Brain microvascular endothelial cell (primary cell): ENCODE measurements around the gene CRTC1.

Experiments used
- DNase-seq: peaks from one replicate; pipeline ENCODE4 v3.0.0-alpha.2; 2020
- H3K27ac ChIP-seq: fragments of 250-450 bp; sonication (Bioruptor Pico); 2 replicates; pipeline ENCODE4 v1.5.1; 2020; ENCODE audit warnings: mild to moderate bottlenecking, moderate library complexity
- H3K27me3 ChIP-seq: fragments of 250-450 bp; sonication (Bioruptor Pico); replicated peaks from 2 replicates; pipeline ENCODE4 v1.5.1; 2020; ENCODE audit warnings: mild to moderate bottlenecking
- H3K36me3 ChIP-seq: fragments of 250-450 bp; sonication (Bioruptor Pico); replicated peaks from 2 replicates; pipeline ENCODE4 v1.5.1; 2020; ENCODE audit warnings: mild to moderate bottlenecking
- H3K4me3 ChIP-seq: 2 replicates; pipeline ENCODE4 v1.5.1; 2011; ENCODE audit warnings: low read depth, mild to moderate bottlenecking, control low read depth, low read length, moderate library complexity
- in situ Hi-C: cut with HindIII; loops from 2 replicates; pipeline ENCODE4 v1.10.0; 2017; ENCODE audit warnings: low sequenced_read_pairs, low pct_ligation_motif_present
- TF ChIP-seq, protein P1 (sequence below): IDR thresholded peaks from 2 replicates; pipeline ENCODE4 v1.5.1; 2011; ENCODE audit warnings: low read depth, mild to moderate bottlenecking, moderate library complexity, low read length, control low read depth, inconsistent platforms; ENCODE audit errors: missing control alignments

CRTC1 gene

GRCh38 chr19:18682807-18683108, 722 bp upstream of the CRTC1 start:
- Histone ChIP-seq H3K4me3 (peak overlapping the region; percentile 59), H3K27me3 (no peaks in the 10 kb centered on the region), H3K27ac (no peak overlapping the region), H3K36me3 (no peaks in the 10 kb centered on the region)
- in situ Hi-C loops = no loop called here
- no peak for DNase-seq
- TF ChIP-seq, protein P1, sequence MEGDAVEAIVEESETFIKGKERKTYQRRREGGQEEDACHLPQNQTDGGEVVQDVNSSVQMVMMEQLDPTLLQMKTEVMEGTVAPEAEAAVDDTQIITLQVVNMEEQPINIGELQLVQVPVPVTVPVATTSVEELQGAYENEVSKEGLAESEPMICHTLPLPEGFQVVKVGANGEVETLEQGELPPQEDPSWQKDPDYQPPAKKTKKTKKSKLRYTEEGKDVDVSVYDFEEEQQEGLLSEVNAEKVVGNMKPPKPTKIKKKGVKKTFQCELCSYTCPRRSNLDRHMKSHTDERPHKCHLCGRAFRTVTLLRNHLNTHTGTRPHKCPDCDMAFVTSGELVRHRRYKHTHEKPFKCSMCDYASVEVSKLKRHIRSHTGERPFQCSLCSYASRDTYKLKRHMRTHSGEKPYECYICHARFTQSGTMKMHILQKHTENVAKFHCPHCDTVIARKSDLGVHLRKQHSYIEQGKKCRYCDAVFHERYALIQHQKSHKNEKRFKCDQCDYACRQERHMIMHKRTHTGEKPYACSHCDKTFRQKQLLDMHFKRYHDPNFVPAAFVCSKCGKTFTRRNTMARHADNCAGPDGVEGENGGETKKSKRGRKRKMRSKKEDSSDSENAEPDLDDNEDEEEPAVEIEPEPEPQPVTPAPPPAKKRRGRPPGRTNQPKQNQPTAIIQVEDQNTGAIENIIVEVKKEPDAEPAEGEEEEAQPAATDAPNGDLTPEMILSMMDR = no peak

DNA sequence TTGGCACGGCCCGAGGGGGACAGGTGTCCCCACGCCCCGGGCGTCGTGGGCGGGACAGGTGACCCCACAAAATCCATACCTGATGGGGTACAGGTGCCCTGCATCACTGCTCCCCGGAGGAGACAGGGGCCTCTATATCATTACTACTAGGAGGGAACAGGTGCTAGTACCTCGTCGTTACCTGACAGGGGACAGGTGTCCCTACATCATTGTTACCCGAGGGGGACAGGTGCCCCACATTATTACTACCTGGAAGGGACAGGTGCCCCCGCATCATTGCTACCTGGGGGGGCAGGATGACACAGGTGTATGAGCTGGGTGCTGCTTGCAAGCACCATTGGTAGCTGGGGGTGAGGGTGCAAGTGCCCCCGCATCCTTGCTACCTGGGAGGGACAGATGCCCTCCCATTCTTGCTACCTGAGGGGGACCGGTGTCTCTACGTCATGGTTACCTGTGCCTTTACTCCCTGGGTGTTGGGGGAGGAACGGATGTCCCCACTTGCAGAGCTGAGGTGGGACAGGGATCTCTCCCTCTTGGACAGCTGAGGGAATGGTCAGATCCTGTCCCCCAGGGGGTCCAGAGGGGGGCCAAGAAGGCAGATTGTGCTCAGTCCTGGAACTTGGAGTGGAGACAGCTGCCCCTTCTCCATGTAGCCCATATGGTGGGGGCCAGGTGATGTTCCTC, 620 bp downstream of the CRTC1 start:
- Histone ChIP-seq H3K27ac (no peak overlapping the region), H3K36me3 (no peaks in the 10 kb centered on the region)

GRCh38 chr19:18684642-18684993, 1.1 kb downstream of the CRTC1 start:
- in situ Hi-C loops = no loop called here
- TF ChIP-seq, protein P1 = no peak
- Histone ChIP-seq H3K36me3 (no peaks in the 10 kb centered on the region), H3K27me3 (no peaks in the 10 kb centered on the region), H3K27ac (no peak overlapping the region), H3K4me3 (peak overlapping the region; percentile 78)
- DNase-seq = no peak

More for the DNA sequence above, 620 bp downstream of the CRTC1 start:
- in situ Hi-C loops = no loop called here
- H3K4me3 ChIP-seq = peak overlapping the region; percentile 78
- TF ChIP-seq, protein P1 = no peak
- no peaks in the 10 kb centered on the region for H3K27me3 ChIP-seq
- no peak for DNase-seq

DNA sequence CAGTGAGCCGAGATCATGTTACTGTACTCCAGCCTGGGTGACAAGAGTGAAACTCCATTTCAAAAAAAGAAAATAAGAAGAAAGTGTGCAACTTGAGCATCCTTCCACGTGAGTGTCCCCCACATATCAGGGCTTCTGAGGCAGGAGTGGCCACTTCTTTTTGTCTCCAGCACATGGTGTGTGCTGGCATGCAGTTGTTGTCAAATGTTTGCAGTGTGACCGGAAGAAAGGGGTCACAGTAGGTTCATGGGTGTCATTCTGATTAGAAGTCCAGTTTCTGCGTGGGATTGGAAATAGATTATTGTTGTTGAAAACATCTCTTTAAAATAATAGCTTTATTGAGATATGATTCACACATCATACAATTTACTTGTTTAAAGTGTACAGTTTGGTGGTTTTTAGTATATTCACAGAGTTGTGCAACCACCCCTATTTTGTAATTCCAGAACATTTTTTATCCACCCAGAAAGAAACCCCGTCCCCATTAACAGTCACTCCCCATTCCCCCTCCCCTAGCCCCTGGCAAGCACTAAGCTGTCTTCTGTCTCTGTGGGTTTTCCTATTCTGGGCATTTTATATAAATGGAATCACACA, 2.2 kb downstream of the CRTC1 start:
- no peaks in the 10 kb centered on the region for H3K27me3 ChIP-seq
- H3K36me3 ChIP-seq = no peaks in the 10 kb centered on the region
- no peak for DNase-seq
- TF ChIP-seq, protein P1 = no peak
- no peak overlapping the region for H3K4me3 ChIP-seq
- H3K27ac ChIP-seq = no peak overlapping the region
- in situ Hi-C loops = no loop called here

DNA sequence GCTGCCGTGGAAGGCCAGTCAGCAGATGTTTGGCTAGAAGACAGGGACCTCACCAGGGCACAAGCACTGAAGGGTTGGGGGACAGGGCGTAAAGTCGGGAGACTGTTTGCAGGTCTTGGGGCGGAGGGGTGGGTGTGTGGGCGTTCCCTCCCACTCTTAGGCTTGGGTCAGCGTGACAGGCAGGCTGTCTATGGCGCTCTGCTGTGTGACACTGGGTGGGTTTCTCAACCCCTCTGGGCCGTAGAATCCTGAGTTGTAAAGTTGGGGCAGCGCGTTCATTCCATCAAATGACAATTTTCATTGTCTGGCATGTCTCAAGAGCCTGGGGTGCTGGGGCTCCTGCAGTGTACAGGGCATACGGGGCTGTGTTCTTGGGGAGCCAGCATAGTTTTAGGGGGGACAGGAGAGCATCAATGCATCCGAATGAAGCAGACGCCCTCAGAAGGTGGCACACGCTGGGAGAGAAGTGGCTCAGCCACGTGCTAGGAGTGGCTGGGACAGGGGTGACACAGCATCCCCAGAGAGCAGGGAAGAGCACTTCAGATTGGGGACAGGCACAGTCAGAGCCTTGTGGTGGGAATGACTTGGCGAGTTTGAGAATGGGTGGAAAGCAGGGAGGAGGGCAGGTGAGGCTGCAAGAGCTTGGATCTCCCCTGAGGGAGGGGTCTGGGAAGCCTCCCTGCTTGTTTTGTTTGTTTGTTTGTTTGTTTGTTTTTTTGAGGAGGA, 4.4 kb downstream of the CRTC1 start:
- TF ChIP-seq, protein P1 = no peak
- in situ Hi-C loops = no loop called here
- no peak for DNase-seq
- Histone ChIP-seq H3K4me3 (no peak overlapping the region), H3K36me3 (no peaks in the 10 kb centered on the region), H3K27me3 (no peaks in the 10 kb centered on the region), H3K27ac (no peak overlapping the region)
